ENCODE measurements around the gene GAS7. TPM values are rescaled to one million over a fixed set of nuclear protein-coding genes. Genes with fewer than 3 reads are reported as not detected.

The GAS7 gene
- total and polyA plus RNA-seq, 2 of the 13 experiments (the other 11 are each of a cell fraction or from before 2014, with no cell fraction given): 1.0 to 5.2 TPM

DNA sequence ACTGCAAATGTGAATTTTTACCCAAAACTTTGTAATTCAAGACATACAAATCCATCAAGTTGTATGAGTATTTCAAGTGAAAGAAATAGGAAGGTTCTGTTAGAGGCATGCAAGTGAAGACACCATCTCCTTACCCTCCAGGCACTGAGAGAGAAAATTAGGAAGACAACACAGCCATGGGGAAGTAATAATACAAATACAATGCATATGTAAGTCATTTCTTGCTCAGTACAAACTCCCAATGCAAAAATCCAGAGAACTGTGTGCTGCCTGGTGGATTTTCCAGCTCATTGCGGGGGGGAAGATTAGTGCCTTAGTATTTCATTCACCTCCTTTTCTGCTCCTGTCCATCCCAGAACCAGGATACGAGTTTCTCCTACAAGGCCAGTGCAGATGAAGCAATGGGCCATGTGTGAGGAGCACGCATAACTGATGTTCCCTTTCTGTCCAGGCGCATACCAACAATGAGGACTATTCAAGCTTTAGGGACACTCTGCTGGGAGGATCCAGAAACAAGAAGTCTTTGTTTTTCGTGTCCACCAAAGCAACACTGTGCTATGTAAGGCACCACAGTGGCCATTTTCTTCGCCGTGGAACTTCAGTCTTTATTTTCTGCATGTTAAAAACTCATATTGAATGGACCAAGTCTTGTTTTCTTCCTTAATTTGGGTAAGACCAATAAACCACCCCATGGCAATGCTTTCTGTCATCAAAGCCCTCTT lies 149.6 kb downstream of the GAS7 start (continued):
- TF ChIP-seq ZFP37 (CRISPR knock-in tag; IDR thresholded peaks at IDR 0.05; ENCODE audit: borderline replicate concordance) (no peak), SOX13 (IDR thresholded peaks at IDR 0.05) (no peak), SOX13 (CRISPR knock-in tag; conservative IDR thresholded peaks at IDR 0.05 in 1 of 2, IDR thresholded peaks at IDR 0.05 in 1 of 2) (0 out of 4 replicates have a peak, but pooled peaks of 1 of the 2 experiments have one; percentile 37), CHCHD3 (CRISPR knock-in tag; IDR thresholded peaks at IDR 0.05) (no peak), ZNF205 (CRISPR knock-in tag; IDR thresholded peaks at IDR 0.05) (no peak)

DNA sequence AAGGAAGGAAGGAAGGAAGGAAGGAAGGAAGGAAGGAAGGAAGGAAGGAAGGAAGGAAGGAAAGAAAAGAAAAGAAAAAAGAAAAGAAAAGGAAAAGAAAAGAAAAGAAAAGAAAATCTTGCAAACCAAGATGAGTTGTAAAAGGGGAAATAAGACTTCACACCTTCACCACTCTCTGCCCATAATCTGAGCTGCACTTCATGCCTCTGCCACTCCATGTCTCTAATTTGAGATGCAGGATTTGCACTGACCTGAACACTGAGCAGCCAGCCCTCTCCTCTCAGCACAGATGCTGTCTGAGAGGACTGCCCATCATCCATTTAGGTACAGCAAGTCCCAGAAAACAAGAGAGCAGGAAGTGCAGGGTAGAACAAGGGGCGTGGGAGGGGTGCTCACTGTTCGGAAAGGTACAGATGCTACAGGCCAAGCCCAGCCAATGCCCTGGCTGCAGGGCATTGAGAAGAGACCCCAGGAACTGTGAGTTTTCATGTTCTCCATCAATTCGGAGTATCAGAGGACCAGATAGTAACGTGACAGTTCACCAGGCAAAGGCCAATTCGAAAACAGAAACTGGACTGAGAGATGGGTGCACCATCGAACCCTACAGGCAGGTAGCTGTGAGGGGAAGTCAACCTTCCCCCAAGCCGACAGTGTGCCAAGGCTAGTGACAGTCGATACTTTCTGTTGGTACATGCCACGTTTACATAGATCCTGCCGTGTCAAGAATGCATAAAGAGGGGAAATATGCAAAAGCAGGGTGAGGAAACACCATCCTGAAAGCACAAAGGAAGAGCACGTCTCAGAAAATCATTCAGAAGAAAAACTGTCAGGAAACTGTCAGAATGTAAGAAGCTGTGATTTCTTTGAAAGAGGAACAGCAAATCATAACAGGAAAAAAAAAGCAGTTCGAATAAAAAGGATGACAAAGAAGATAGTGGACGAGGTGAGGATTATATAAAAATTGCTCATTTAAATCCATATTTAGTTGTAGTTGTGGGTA lies 151.3 kb downstream of the GAS7 start:
- BruUV-seq (replicated peaks): no TSS peak
- TF ChIP-seq, protein P1, sequence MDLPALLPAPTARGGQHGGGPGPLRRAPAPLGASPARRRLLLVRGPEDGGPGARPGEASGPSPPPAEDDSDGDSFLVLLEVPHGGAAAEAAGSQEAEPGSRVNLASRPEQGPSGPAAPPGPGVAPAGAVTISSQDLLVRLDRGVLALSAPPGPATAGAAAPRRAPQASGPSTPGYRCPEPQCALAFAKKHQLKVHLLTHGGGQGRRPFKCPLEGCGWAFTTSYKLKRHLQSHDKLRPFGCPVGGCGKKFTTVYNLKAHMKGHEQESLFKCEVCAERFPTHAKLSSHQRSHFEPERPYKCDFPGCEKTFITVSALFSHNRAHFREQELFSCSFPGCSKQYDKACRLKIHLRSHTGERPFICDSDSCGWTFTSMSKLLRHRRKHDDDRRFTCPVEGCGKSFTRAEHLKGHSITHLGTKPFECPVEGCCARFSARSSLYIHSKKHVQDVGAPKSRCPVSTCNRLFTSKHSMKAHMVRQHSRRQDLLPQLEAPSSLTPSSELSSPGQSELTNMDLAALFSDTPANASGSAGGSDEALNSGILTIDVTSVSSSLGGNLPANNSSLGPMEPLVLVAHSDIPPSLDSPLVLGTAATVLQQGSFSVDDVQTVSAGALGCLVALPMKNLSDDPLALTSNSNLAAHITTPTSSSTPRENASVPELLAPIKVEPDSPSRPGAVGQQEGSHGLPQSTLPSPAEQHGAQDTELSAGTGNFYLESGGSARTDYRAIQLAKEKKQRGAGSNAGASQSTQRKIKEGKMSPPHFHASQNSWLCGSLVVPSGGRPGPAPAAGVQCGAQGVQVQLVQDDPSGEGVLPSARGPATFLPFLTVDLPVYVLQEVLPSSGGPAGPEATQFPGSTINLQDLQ (CRISPR knock-in tag; IDR thresholded peaks at IDR 0.05): no peak
- TF ChIP-seq, protein P2, sequence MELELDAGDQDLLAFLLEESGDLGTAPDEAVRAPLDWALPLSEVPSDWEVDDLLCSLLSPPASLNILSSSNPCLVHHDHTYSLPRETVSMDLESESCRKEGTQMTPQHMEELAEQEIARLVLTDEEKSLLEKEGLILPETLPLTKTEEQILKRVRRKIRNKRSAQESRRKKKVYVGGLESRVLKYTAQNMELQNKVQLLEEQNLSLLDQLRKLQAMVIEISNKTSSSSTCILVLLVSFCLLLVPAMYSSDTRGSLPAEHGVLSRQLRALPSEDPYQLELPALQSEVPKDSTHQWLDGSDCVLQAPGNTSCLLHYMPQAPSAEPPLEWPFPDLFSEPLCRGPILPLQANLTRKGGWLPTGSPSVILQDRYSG (CRISPR knock-in tag; IDR thresholded peaks at IDR 0.05): no peak
- TF ChIP-seq PRMT3 (CRISPR knock-in tag; IDR thresholded peaks at IDR 0.05; ENCODE audit: borderline replicate concordance, low read depth): no peak
- TF ChIP-seq ZFY (CRISPR knock-in tag; IDR thresholded peaks at IDR 0.05): no peak
- TF ChIP-seq ZNF850 (CRISPR knock-in tag; conservative IDR thresholded peaks at IDR 0.05): no peak
- TF ChIP-seq KLF12 (CRISPR knock-in tag; IDR thresholded peaks at IDR 0.05; ENCODE audit: borderline replicate concordance): no peak
- no peak for TF ChIP-seq ZNF431 (CRISPR knock-in tag; IDR thresholded peaks at IDR 0.05; ENCODE audit: borderline replicate concordance, low read depth)
- TF ChIP-seq HES4 (CRISPR knock-in tag; IDR thresholded peaks at IDR 0.05; ENCODE audit: borderline replicate concordance): no peak
- TF ChIP-seq ZNF841 (CRISPR knock-in tag; IDR thresholded peaks at IDR 0.05; ENCODE audit: borderline replicate concordance): no peak
- no peak for TF ChIP-seq ATM (IDR thresholded peaks at IDR 0.05; ENCODE audit: borderline replicate concordance)
- no peak for TF ChIP-seq HHEX (CRISPR knock-in tag; IDR thresholded peaks at IDR 0.05)
- TF ChIP-seq SMYD3 (CRISPR knock-in tag; IDR thresholded peaks at IDR 0.05): no peak
- no peak for TF ChIP-seq ZIK1 (CRISPR knock-in tag; IDR thresholded peaks at IDR 0.05; ENCODE audit: borderline replicate concordance, low read depth)
- no peak for TF ChIP-seq KDM3A (CRISPR knock-in tag; IDR thresholded peaks at IDR 0.05; ENCODE audit: low read depth)

More for the DNA sequence above, 151.3 kb downstream of the GAS7 start:
- Histone ChIP-seq H3K79me2 (ENCODE audit: insufficient read depth, low read length) (no peaks in the 10 kb centered on the region), H3K9ac (ENCODE audit: insufficient read depth, low read depth, low read length) (no peak overlapping the region), H3K4me3 (replicated peaks in 1 of 3; ENCODE audit: insufficient read depth in 1 of 3, low read depth in 2 of 3, low read length in 3 of 3) (no peak overlapping the region), H3K27ac (ENCODE audit: extremely low read length, insufficient read depth, low read length) (no peak overlapping the region), H3K36me3 (replicated peaks in 1 of 2; ENCODE audit: control insufficient read depth in 1 of 2, insufficient read depth in 2 of 2, low read length in 2 of 2) (no peaks in the 10 kb centered on the region), H3K9me3 (ENCODE audit: low read length) (no peaks in the 10 kb centered on the region), H4K20me1 (ENCODE audit: insufficient read depth, low read length) (no peaks in the 10 kb centered on the region), H3K27me3 (ENCODE audit: control insufficient read depth in 1 of 2, insufficient read depth in 2 of 2, low read length in 2 of 2) (peaks cover 1 to 16% of the 10 kb centered on the region in 2 experiments; a peak in 3 of 5 replicates), H3K4me2 (ENCODE audit: low read depth, low read length) (no peak overlapping the region), H3K4me1 (ENCODE audit: insufficient read depth, low read length) (no peaks in the 10 kb centered on the region), H2AFZ (ENCODE audit: low read length) (no peak overlapping the region)
- no peak for DNase-seq (ENCODE audit: low spot score)
- intact Hi-C loops (cut with micrococcal nuclease; ENCODE audit: unreplicated experiment): no loop called here
- CTCF ChIA-PET (ENCODE audit: low intra/inter-chr PET ratio, low total read pairs): no interaction called here
- POLR2A ChIA-PET: no interaction called here
- 7% methylated on average over 13 of the region's 13 CpGs for WGBS (ENCODE audit: low lambda C conversion rate)
- no peak for ATAC-seq
- in situ Hi-C loops (cut with HindIII; ENCODE audit: extremely low pct_ligation_motif_present, low pct_unique_long_range_greater_than_20kb): no loop called here
- no peak for FAIRE-seq
